ENCODE data around the gene CORO6. TPM values are rescaled to one million over a fixed set of nuclear protein-coding genes. Genes with fewer than 3 reads are reported as not detected.

The CORO6 gene
- total and polyA plus RNA-seq, 2 of the 13 experiments (the other 11 are each of a cell fraction or from before 2014, with no cell fraction given) = 0.42 to 0.82 TPM

- TF ChIP-seq, protein P1, sequence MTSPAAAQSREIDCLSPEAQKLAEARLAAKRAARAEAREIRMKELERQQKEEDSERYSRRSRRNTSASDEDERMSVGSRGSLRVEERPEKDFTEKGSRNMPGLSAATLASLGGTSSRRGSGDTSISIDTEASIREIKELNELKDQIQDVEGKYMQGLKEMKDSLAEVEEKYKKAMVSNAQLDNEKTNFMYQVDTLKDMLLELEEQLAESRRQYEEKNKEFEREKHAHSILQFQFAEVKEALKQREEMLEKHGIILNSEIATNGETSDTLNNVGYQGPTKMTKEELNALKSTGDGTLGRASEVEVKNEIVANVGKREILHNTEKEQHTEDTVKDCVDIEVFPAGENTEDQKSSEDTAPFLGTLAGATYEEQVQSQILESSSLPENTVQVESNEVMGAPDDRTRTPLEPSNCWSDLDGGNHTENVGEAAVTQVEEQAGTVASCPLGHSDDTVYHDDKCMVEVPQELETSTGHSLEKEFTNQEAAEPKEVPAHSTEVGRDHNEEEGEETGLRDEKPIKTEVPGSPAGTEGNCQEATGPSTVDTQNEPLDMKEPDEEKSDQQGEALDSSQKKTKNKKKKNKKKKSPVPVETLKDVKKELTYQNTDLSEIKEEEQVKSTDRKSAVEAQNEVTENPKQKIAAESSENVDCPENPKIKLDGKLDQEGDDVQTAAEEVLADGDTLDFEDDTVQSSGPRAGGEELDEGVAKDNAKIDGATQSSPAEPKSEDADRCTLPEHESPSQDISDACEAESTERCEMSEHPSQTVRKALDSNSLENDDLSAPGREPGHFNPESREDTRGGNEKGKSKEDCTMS (CRISPR knock-in tag; conservative IDR thresholded peaks at IDR 0.05) = no peak
- TF ChIP-seq ASH2L (IDR thresholded peaks at IDR 0.05; ENCODE audit: insufficient read length, low read depth, low read length) = no peak
- no peak for TF ChIP-seq MTF1 (CRISPR knock-in tag; IDR thresholded peaks at IDR 0.05)
- TF ChIP-seq, protein P2, sequence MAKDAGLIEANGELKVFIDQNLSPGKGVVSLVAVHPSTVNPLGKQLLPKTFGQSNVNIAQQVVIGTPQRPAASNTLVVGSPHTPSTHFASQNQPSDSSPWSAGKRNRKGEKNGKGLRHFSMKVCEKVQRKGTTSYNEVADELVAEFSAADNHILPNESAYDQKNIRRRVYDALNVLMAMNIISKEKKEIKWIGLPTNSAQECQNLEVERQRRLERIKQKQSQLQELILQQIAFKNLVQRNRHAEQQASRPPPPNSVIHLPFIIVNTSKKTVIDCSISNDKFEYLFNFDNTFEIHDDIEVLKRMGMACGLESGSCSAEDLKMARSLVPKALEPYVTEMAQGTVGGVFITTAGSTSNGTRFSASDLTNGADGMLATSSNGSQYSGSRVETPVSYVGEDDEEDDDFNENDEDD (CRISPR knock-in tag; IDR thresholded peaks at IDR 0.05; ENCODE audit: borderline replicate concordance) = no peak
- H3K79me2 ChIP-seq (ENCODE audit: insufficient read depth, low read length) = no peaks in the 10 kb centered on the region
- peaks cover 0 to 8% of the 10 kb centered on the region in 2 experiments; a peak in 2 of 5 replicates for H3K36me3 ChIP-seq (replicated peaks in 1 of 2; ENCODE audit: control insufficient read depth in 1 of 2, insufficient read depth in 2 of 2, low read length in 2 of 2)
- no peak overlapping the region for H3K4me3 ChIP-seq (replicated peaks in 1 of 3; ENCODE audit: insufficient read depth in 1 of 3, low read depth in 2 of 3, low read length in 3 of 3)
- DNase-seq (ENCODE audit: low spot score) (no peak), ATAC-seq (no peak), FAIRE-seq (no peak)
- ChIA-PET CTCF (ENCODE audit: low intra/inter-chr PET ratio, low total read pairs) (no interaction called here), POLR2A (no interaction called here)
- in situ Hi-C loops (cut with HindIII; ENCODE audit: extremely low pct_ligation_motif_present, low pct_unique_long_range_greater_than_20kb) = no loop called here
- intact Hi-C loops (cut with micrococcal nuclease; ENCODE audit: unreplicated experiment) = no loop called here
- BruUV-seq (replicated peaks) = no TSS peak
- WGBS (ENCODE audit: low lambda C conversion rate) = 100% methylated on average over 4 of the region's 6 CpGs
- no peak overlapping the region for H3K9ac ChIP-seq (ENCODE audit: insufficient read depth, low read depth, low read length)
- no peaks in the 10 kb centered on the region for H3K27me3 ChIP-seq (ENCODE audit: control insufficient read depth in 1 of 2, insufficient read depth in 2 of 2, low read length in 2 of 2)
- H3K4me1 ChIP-seq (ENCODE audit: insufficient read depth, low read length) = peaks cover 32% of the 10 kb centered on the region
- no peak overlapping the region for H2AFZ ChIP-seq (ENCODE audit: low read length)
- no peak overlapping the region for H3K4me2 ChIP-seq (ENCODE audit: low read depth, low read length)
- H3K27ac ChIP-seq (ENCODE audit: extremely low read length, insufficient read depth, low read length) = no peak overlapping the region
- H3K9me3 ChIP-seq (ENCODE audit: low read length) = no peaks in the 10 kb centered on the region
- H4K20me1 ChIP-seq (ENCODE audit: insufficient read depth, low read length) = no peaks in the 10 kb centered on the region
Observed at GRCh38 chr17:29571486-29571882, 51.2 kb downstream of the CORO6 start.

GRCh38 chr17:29570521-29570920 lies 52.2 kb downstream of the CORO6 start:
- Histone ChIP-seq H3K36me3 (replicated peaks in 1 of 2; ENCODE audit: control insufficient read depth in 1 of 2, insufficient read depth in 2 of 2, low read length in 2 of 2) (no peaks in the 10 kb centered on the region; a peak in 1 of 5 replicates), H3K4me3 (replicated peaks in 1 of 3; ENCODE audit: insufficient read depth in 1 of 3, low read depth in 2 of 3, low read length in 3 of 3) (no peak overlapping the region), H3K79me2 (ENCODE audit: insufficient read depth, low read length) (no peaks in the 10 kb centered on the region), H3K27ac (ENCODE audit: extremely low read length, insufficient read depth, low read length) (no peak overlapping the region), H3K9me3 (ENCODE audit: low read length) (no peaks in the 10 kb centered on the region), H2AFZ (ENCODE audit: low read length) (no peak overlapping the region), H3K4me2 (ENCODE audit: low read depth, low read length) (no peak overlapping the region), H3K27me3 (ENCODE audit: control insufficient read depth in 1 of 2, insufficient read depth in 2 of 2, low read length in 2 of 2) (no peaks in the 10 kb centered on the region), H4K20me1 (ENCODE audit: insufficient read depth, low read length) (no peaks in the 10 kb centered on the region), H3K4me1 (ENCODE audit: insufficient read depth, low read length) (peaks cover 37% of the 10 kb centered on the region), H3K9ac (ENCODE audit: insufficient read depth, low read depth, low read length) (no peak overlapping the region)
- FAIRE-seq (no peak), DNase-seq (ENCODE audit: low spot score) (no peak), ATAC-seq (no peak)
- POLR2A ChIA-PET = no interaction called here
- in situ Hi-C loops (cut with HindIII; ENCODE audit: extremely low pct_ligation_motif_present, low pct_unique_long_range_greater_than_20kb) (no loop called here), intact Hi-C loops (cut with micrococcal nuclease; ENCODE audit: unreplicated experiment) (no loop called here)
- BruUV-seq (replicated peaks) = no TSS peak
- CTCF ChIA-PET (ENCODE audit: low intra/inter-chr PET ratio, low total read pairs) = no interaction called here
- WGBS (ENCODE audit: low lambda C conversion rate) = 95% methylated on average over 7 of the region's 7 CpGs
- TF ChIP-seq CHD2 (IDR thresholded peaks at IDR 0.05; ENCODE audit: low read depth, low read length) = no peak
- no peak for TF ChIP-seq MNT (IDR thresholded peaks at IDR 0.05)
- no peak for TF ChIP-seq WIZ (CRISPR knock-in tag; IDR thresholded peaks at IDR 0.05)
- TF ChIP-seq, protein P3, sequence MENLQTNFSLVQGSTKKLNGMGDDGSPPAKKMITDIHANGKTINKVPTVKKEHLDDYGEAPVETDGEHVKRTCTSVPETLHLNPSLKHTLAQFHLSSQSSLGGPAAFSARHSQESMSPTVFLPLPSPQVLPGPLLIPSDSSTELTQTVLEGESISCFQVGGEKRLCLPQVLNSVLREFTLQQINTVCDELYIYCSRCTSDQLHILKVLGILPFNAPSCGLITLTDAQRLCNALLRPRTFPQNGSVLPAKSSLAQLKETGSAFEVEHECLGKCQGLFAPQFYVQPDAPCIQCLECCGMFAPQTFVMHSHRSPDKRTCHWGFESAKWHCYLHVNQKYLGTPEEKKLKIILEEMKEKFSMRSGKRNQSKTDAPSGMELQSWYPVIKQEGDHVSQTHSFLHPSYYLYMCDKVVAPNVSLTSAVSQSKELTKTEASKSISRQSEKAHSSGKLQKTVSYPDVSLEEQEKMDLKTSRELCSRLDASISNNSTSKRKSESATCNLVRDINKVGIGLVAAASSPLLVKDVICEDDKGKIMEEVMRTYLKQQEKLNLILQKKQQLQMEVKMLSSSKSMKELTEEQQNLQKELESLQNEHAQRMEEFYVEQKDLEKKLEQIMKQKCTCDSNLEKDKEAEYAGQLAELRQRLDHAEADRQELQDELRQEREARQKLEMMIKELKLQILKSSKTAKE (CRISPR knock-in tag; IDR thresholded peaks at IDR 0.05; ENCODE audit: borderline replicate concordance) = no peak
- TF ChIP-seq MIER2 (CRISPR knock-in tag; IDR thresholded peaks at IDR 0.05) = no peak
- TF ChIP-seq DNMT1 (CRISPR knock-in tag; IDR thresholded peaks at IDR 0.05) = no peak
- no peak for TF ChIP-seq KAT7 (CRISPR knock-in tag; IDR thresholded peaks at IDR 0.05; ENCODE audit: borderline replicate concordance)
